Neutrophil (primary cell): ENCODE data around the gene DPY30.

Experiments used
- H3K27ac ChIP-seq: fragments of 200-600 bp; sonication (generic); 2 replicates; pipeline ENCODE4 v1.5.1; 2016; ENCODE audit warnings: mild to moderate bottlenecking, moderate library complexity
- H3K27me3 ChIP-seq: fragments of 200-600 bp; sonication (generic); 2 replicates; pipeline ENCODE4 v1.6.0; 2016; ENCODE audit warnings: mild to moderate bottlenecking
- H3K36me3 ChIP-seq: fragments of 200-600 bp; sonication (generic); 2 replicates; pipeline ENCODE4 v1.5.1; 2017
- H3K4me1 ChIP-seq, 2 experiments: fragments of 200-600 bp in 1 of 2; sonication (generic) in 1 of 2; 1 replicate in 1 of 2; 2 replicates in 1 of 2; pipeline versions ENCODE4 v1.5.1 to v1.6.1; 2013 to 2016; ENCODE audit warnings: low read depth in 1 of 2, low read length in 1 of 2, mild to moderate bottlenecking in 1 of 2, moderate library complexity in 1 of 2; ENCODE audit not compliant: control insufficient read depth in 1 of 2, insufficient read depth in 1 of 2
- H3K4me3 ChIP-seq, 2 experiments: fragments of 200-600 bp in 1 of 2; sonication (generic) in 1 of 2; 1 replicate in 1 of 2; 2 replicates in 1 of 2; pipeline ENCODE4 v1.5.1; 2013 to 2016; ENCODE audit warnings: low read depth in 1 of 2, low read length in 1 of 2, mild to moderate bottlenecking in 1 of 2, moderate library complexity in 1 of 2
- H3K9me3 ChIP-seq: fragments of 200-600 bp; sonication (generic); 2 replicates; pipeline ENCODE4 v1.5.1; 2016
- TF ChIP-seq, protein P1 (sequence below): fragments of 200-600 bp; sonication (generic); IDR thresholded peaks from 2 replicates; pipeline ENCODE4 v1.5.1; 2016; ENCODE audit warnings: antibody characterized with exemption

DPY30 gene

DNA sequence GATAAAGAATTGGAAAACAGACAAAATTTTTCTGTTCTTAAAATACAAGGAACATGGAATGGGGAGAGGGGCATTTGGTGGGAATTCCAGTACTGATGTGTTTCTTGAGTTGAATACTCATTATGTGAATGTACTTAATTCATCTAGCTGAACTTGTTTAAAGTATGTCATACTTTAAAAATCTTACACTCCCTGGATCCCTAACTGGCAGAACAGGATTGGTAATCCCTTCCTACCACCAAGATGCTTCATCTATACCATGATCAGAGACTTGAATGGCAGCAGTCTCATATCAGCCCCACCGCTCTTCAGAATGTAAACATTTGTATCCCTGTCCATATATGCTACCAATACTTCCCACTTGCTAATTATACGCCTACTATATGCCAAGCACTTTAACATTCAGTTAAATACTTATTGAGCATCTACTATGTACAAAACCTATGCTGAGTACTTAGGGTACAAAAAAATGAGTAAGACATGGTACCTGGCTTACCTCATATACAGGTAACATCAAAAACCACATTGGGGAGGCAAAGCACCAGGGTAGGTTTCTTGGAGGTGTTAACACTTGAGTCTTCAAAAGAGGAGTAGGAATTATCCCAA is 34.1 kb downstream of the DPY30 start:
- Histone ChIP-seq H3K27ac (peak overlapping the region; percentile 2), H3K4me3 (no peak overlapping the region), H3K4me1 (peaks cover 45 to 54% of the 10 kb centered on the region in 2 experiments), H3K27me3 (no peaks in the 10 kb centered on the region), H3K9me3 (no peaks in the 10 kb centered on the region), H3K36me3 (no peaks in the 10 kb centered on the region)
- TF ChIP-seq, protein P1, sequence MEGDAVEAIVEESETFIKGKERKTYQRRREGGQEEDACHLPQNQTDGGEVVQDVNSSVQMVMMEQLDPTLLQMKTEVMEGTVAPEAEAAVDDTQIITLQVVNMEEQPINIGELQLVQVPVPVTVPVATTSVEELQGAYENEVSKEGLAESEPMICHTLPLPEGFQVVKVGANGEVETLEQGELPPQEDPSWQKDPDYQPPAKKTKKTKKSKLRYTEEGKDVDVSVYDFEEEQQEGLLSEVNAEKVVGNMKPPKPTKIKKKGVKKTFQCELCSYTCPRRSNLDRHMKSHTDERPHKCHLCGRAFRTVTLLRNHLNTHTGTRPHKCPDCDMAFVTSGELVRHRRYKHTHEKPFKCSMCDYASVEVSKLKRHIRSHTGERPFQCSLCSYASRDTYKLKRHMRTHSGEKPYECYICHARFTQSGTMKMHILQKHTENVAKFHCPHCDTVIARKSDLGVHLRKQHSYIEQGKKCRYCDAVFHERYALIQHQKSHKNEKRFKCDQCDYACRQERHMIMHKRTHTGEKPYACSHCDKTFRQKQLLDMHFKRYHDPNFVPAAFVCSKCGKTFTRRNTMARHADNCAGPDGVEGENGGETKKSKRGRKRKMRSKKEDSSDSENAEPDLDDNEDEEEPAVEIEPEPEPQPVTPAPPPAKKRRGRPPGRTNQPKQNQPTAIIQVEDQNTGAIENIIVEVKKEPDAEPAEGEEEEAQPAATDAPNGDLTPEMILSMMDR = no peak

DNA sequence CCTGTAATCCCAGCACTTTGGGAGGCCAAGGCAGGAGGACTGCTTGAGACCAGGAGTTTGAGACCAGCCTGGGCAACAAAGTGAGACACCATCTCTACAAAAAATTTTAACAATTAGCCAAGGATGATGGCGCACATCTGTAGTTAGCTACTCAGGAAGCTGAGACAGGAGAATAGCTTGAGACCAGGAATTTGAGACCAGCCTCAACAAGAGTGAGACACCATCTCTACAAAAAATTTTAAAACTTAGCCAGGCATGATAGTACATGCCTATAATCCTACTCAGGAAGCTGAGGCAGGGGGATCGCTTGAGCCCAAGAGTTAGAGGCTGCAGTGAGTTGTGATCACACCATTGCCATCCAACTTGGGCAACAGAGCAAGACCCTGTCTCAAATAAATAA is 35.8 kb downstream of the DPY30 start:
- Histone ChIP-seq H3K36me3 (no peaks in the 10 kb centered on the region), H3K27me3 (no peaks in the 10 kb centered on the region), H3K4me3 (no peak overlapping the region), H3K4me1 (peaks cover 38 to 47% of the 10 kb centered on the region in 2 experiments), H3K27ac (peak overlapping the region; percentile 3), H3K9me3 (no peaks in the 10 kb centered on the region)
- TF ChIP-seq, protein P1 = no peak

DNA sequence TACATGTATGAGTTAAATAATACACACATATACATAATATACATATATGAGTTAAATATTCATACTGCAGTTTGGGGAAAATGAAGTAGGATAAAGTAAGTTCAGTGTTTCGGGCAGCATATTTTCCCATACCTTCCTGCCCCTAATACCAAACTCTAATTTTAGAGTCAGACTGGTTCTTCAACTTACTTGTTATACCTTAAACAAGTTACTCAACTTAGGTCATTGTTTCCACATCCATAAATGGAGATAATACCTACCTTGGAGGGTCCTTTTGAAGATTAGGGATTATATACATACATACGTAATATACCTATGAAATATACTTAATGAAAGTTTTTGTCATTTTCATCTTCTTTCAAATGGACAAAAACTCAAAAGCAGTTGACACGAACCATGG is 37.2 kb downstream of the DPY30 start:
- TF ChIP-seq, protein P1 = no peak
- Histone ChIP-seq H3K36me3 (no peaks in the 10 kb centered on the region), H3K27me3 (no peaks in the 10 kb centered on the region), H3K27ac (no peak overlapping the region), H3K4me3 (no peak overlapping the region), H3K4me1 (peaks cover 24 to 42% of the 10 kb centered on the region in 2 experiments), H3K9me3 (no peaks in the 10 kb centered on the region)

DNA sequence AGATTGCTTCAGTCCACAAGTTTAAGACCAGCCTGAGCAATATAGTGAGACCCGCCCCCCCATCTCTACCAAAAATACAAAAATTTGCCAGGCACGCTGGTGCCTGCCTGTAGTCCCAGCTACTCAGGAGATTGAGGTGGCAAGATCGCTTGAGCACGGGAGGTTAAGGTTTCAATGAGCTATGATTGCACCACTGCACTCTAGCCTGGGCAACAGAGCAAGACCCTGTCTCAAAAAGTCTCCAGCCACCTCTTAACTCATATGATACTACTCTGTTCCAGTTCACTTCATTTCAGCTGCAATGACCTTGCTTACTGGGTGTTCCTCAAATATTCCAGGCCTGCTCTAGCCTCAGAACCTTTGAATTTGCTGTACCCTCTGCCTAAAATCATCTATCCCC is 40.2 kb downstream of the DPY30 start:
- Histone ChIP-seq H3K4me1 (peaks cover 0 to 19% of the 10 kb centered on the region in 2 experiments), H3K9me3 (no peaks in the 10 kb centered on the region), H3K27me3 (no peaks in the 10 kb centered on the region), H3K27ac (peak overlapping the region; percentile 53), H3K4me3 (no peak overlapping the region), H3K36me3 (no peaks in the 10 kb centered on the region)
- TF ChIP-seq, protein P1 = no peak

DNA sequence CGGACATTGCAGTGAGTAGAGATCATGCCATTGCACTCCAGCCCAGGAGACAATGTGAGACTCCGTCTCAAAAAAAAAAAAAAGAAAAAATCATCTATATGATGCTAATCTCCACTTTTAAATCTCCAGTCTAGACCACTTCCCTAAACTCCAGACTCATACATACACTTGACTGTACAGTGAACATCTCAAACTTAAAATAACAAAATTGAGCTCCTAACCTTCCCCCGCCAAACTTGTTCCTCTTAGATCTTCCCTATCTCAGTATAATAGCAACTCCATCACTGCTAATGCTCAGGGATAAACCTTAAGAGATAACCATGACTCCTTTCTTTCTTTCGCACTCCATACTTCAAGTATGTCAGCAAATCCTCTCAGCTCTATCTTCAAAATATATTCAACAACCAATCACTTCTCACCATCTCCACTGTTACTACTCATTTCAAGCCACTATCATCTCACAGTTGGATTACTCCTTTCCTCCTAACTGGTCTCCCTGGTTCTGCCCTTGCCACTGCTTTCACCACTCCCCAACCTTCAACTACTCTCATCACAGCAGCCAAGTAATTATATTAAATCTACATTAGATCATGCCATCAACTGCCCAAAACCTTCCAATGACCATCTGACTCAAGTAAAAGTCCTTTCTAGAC is 40.7 kb downstream of the DPY30 start:
- H3K9me3 ChIP-seq = no peaks in the 10 kb centered on the region
- H3K27ac ChIP-seq = peak overlapping the region; percentile 53
- H3K27me3 ChIP-seq = no peaks in the 10 kb centered on the region
- no peak overlapping the region for H3K4me3 ChIP-seq
- no peaks in the 10 kb centered on the region for H3K36me3 ChIP-seq
- peaks cover 0 to 19% of the 10 kb centered on the region in 2 experiments for H3K4me1 ChIP-seq
- TF ChIP-seq, protein P1 = no peak
